Peyer's patch (tissue), 4 donors: ENCODE results near the gene SLC35G6. TPM values are rescaled to one million over a fixed set of nuclear protein-coding genes. Genes with fewer than 3 reads are reported as not detected.

Experiments
- DNase-seq, 3 donors: peaks; one replicate each; pipeline ENCODE4 v3.0.0-alpha.2; 2017 to 2019
- H3K27ac ChIP-seq, 4 donors: fragments of 200-600 bp; sonication (generic); one replicate each; pipeline ENCODE4 v1.5.1; 2016 to 2019
- H3K27me3 ChIP-seq, 2 donors: fragments of 200-600 bp; sonication (generic); one replicate each; pipeline ENCODE4 v1.5.1; 2019
- H3K36me3 ChIP-seq, 3 donors: fragments of 200-600 bp; sonication (generic); one replicate each; pipeline ENCODE4 v1.5.1; 2016 to 2019
- H3K4me1 ChIP-seq, 4 donors: fragments of 200-600 bp; sonication (generic); one replicate each; pipeline ENCODE4 v1.5.1; 2016 to 2019
- H3K4me3 ChIP-seq, 4 donors: fragments of 200-600 bp; sonication (generic); 1 replicate in 3 of 4; 2 replicates in 1 of 4; pipeline ENCODE4 v1.5.1; 2016 to 2019; ENCODE audit warnings: mild to moderate bottlenecking in 1 of 4
- H3K9me3 ChIP-seq, 4 donors: fragments of 200-600 bp; sonication (generic); one replicate each; pipeline ENCODE4 v1.5.1; 2016 to 2019; ENCODE audit warnings: mild to moderate bottlenecking in 1 of 4
- CTCF ChIP-seq, 6 experiments: fragments of 450-650 bp in 4 of 6; fragments of 200-600 bp in 2 of 6; sonication (generic) in 1 of 6; IDR thresholded peaks; one replicate each; pipeline ENCODE4 v1.5.1; 2017 to 2019; ENCODE audit warnings: antibody characterized with exemption in 6 of 6, mild to moderate bottlenecking in 3 of 6, moderate library complexity in 1 of 6
- POLR2A ChIP-seq, 2 donors: fragments of 450-650 bp; IDR thresholded peaks; one replicate each; pipeline ENCODE4 v1.5.1; 2017; ENCODE audit warnings: antibody characterized with exemption in 2 of 2, mild to moderate bottlenecking in 2 of 2, moderate library complexity in 2 of 2
- total RNA-seq, 4 donors: library from RNA; depleted of rRNA; stranded (reverse); fragments of >200 nt; gene quantifications; one replicate each; pipeline ENCODE4 v1.1.0, GENCODE V29; 2016

Gene SLC35G6
- total RNA-seq, 4 donors from 2014 or later: not detected

GRCh38 chr17:7493941-7494340 is 12.7 kb downstream of the SLC35G6 start:
- DNase-seq: no peak
- Histone ChIP-seq H3K27ac (no peak overlapping the region), H3K4me1 (peaks cover 0 to 56% (median 9%) of the 10 kb centered on the region in 4 donors), H3K9me3 (no peaks in the 10 kb centered on the region), H3K27me3 (no peaks in the 10 kb centered on the region), H3K4me3 (no peak overlapping the region), H3K36me3 (peaks cover 0 to 41% (median 0%) of the 10 kb centered on the region in 3 donors)
- TF ChIP-seq CTCF (IDR thresholded peaks at IDR 0.05) (no peak), POLR2A (IDR thresholded peaks at IDR 0.05) (no peak)

- H3K9me3 ChIP-seq: no peaks in the 10 kb centered on the region
- TF ChIP-seq POLR2A (IDR thresholded peaks at IDR 0.05) (no peak), CTCF (IDR thresholded peaks at IDR 0.05) (no peak)
Measured at GRCh38 chr17:7495906-7496434, 14.7 kb downstream of the SLC35G6 start.

GRCh38 chr17:7496470-7497183 is 15.4 kb downstream of the SLC35G6 start:
- no peak overlapping the region for H3K4me3 ChIP-seq
- H3K27me3 ChIP-seq: no peaks in the 10 kb centered on the region
- peaks cover 0 to 68% (median 3%) of the 10 kb centered on the region in 3 donors for H3K36me3 ChIP-seq
- no peaks in the 10 kb centered on the region for H3K9me3 ChIP-seq
- TF ChIP-seq POLR2A (IDR thresholded peaks at IDR 0.05): no peak
- TF ChIP-seq CTCF (IDR thresholded peaks at IDR 0.05): no peak
- H3K27ac ChIP-seq: no peak overlapping the region
- peaks cover 0 to 29% (median 6%) of the 10 kb centered on the region in 4 donors for H3K4me1 ChIP-seq
- no peak for DNase-seq

More at GRCh38 chr17:7495906-7496434, 14.7 kb downstream of the SLC35G6 start:
- Histone ChIP-seq H3K4me3 (no peak overlapping the region), H3K4me1 (peaks cover 0 to 36% (median 9%) of the 10 kb centered on the region in 4 donors), H3K27ac (no peak overlapping the region), H3K27me3 (no peaks in the 10 kb centered on the region), H3K36me3 (peaks cover 0 to 61% (median 0%) of the 10 kb centered on the region in 3 donors)
- DNase-seq: no peak

GRCh38 chr17:7497228-7497627 is 16.0 kb downstream of the SLC35G6 start:
- no peaks in the 10 kb centered on the region for H3K27me3 ChIP-seq
- H3K4me3 ChIP-seq: no peak overlapping the region
- peaks cover 0 to 74% (median 3%) of the 10 kb centered on the region in 3 donors for H3K36me3 ChIP-seq
- peaks cover 0 to 23% (median 4%) of the 10 kb centered on the region in 4 donors for H3K4me1 ChIP-seq
- no peak for DNase-seq
- H3K9me3 ChIP-seq: no peaks in the 10 kb centered on the region
- TF ChIP-seq POLR2A (IDR thresholded peaks at IDR 0.05): no peak
- H3K27ac ChIP-seq: no peak overlapping the region

GRCh38 chr17:7497636-7498035 is 16.4 kb downstream of the SLC35G6 start:
- Histone ChIP-seq H3K27ac (no peak overlapping the region), H3K9me3 (no peaks in the 10 kb centered on the region), H3K27me3 (no peaks in the 10 kb centered on the region), H3K4me1 (peaks cover 0 to 19% (median 4%) of the 10 kb centered on the region in 4 donors), H3K4me3 (no peak overlapping the region), H3K36me3 (peaks cover 0 to 78% (median 3%) of the 10 kb centered on the region in 3 donors)
- no peak for DNase-seq
- no peak for TF ChIP-seq CTCF (IDR thresholded peaks at IDR 0.05)
- TF ChIP-seq POLR2A (IDR thresholded peaks at IDR 0.05): no peak

- H3K36me3 ChIP-seq: peaks cover 3 to 93% (median 3%) of the 10 kb centered on the region in 3 donors
- H3K27me3 ChIP-seq: no peaks in the 10 kb centered on the region
- no peaks in the 10 kb centered on the region for H3K9me3 ChIP-seq
- TF ChIP-seq POLR2A (IDR thresholded peaks at IDR 0.05) (no peak), CTCF (IDR thresholded peaks at IDR 0.05) (no peak)
- no peak overlapping the region for H3K4me3 ChIP-seq
- DNase-seq: no peak
- H3K27ac ChIP-seq: no peak overlapping the region
- H3K4me1 ChIP-seq: peaks cover 0 to 7% (median 0%) of the 10 kb centered on the region in 4 donors
Measured at GRCh38 chr17:7499161-7499560, 17.9 kb downstream of the SLC35G6 start.
